DND-41 (cell line): ENCODE measurements around the gene FSTL1.

Source experiments
- ATAC-seq: fragments of 200-7000 bp; cut with Tn5 transposase; 3 replicates; pipeline ENCODE4 v1.9.1; 2021; ENCODE audit warnings: low read depth; ENCODE audit not compliant: insufficient read depth
- DNase-seq: peaks from one replicate; pipeline ENCODE4 v3.0.0-alpha.2; 2020
- H2AFZ ChIP-seq: 2 replicates; pipeline ENCODE4 v1.6.0; 2012; ENCODE audit warnings: low read depth, low read length
- H3K27ac ChIP-seq: 2 replicates; pipeline ENCODE4 v1.5.1; 2012; ENCODE audit warnings: low read length, inconsistent platforms
- H3K27me3 ChIP-seq: fragments of 200-600 bp; sonication (generic); 2 replicates; pipeline ENCODE4 v1.6.0; 2012; ENCODE audit warnings: low read length, mild to moderate bottlenecking, inconsistent platforms; ENCODE audit not compliant: insufficient read depth, poor library complexity
- H3K36me3 ChIP-seq: 2 replicates; pipeline ENCODE4 v1.5.1; 2012; ENCODE audit warnings: low read length, inconsistent platforms; ENCODE audit not compliant: insufficient read depth
- H3K4me1 ChIP-seq: 2 replicates; pipeline ENCODE4 v1.5.1; 2012; ENCODE audit warnings: mild to moderate bottlenecking, low read length; ENCODE audit not compliant: insufficient read depth
- H3K4me2 ChIP-seq: 2 replicates; pipeline ENCODE4 v1.6.0; 2012; ENCODE audit warnings: mild to moderate bottlenecking, moderate library complexity, low read length, inconsistent platforms; ENCODE audit not compliant: insufficient read depth
- H3K4me3 ChIP-seq, 2 experiments: fragments of 200-600 bp in 1 of 2; shearing (Covaris generic) in 1 of 2; 2 replicates each; pipeline ENCODE4 v1.5.1; 2012 to 2016; ENCODE audit warnings: inconsistent platforms in 2 of 2, low read length in 2 of 2, mild to moderate bottlenecking in 2 of 2, low read depth in 1 of 2, moderate library complexity in 1 of 2
- H3K79me2 ChIP-seq: 2 replicates; pipeline ENCODE4 v1.6.0; 2012; ENCODE audit warnings: low read length, inconsistent platforms; ENCODE audit not compliant: insufficient read depth
- H3K9ac ChIP-seq: 2 replicates; pipeline ENCODE4 v1.6.0; 2012; ENCODE audit warnings: low read depth, mild to moderate bottlenecking, inconsistent platforms, low read length, moderate library complexity
- H3K9me3 ChIP-seq: 2 replicates; pipeline ENCODE4 v1.5.1; 2012; ENCODE audit warnings: low read length, moderate library complexity, mild to moderate bottlenecking, inconsistent platforms; ENCODE audit not compliant: insufficient read depth, severe bottlenecking
- H4K20me1 ChIP-seq: 2 replicates; pipeline ENCODE4 v1.6.0; 2012; ENCODE audit warnings: low read length; ENCODE audit not compliant: insufficient read depth
- CTCF ChIP-seq: IDR thresholded peaks from 2 replicates; pipeline ENCODE4 v1.5.1; 2012; ENCODE audit warnings: borderline replicate concordance, low read length, moderate library complexity, mild to moderate bottlenecking; ENCODE audit not compliant: poor library complexity, severe bottlenecking; ENCODE audit errors: extremely low read depth
- EZH2 ChIP-seq: IDR thresholded peaks from 3 replicates; pipeline ENCODE4 v1.6.1; 2012; ENCODE audit warnings: borderline replicate concordance, low read depth, mild to moderate bottlenecking, moderate library complexity, low read length, inconsistent platforms; ENCODE audit not compliant: severe bottlenecking

FSTL1 gene

GRCh38 chr3:120449701-120450599 is 842 bp downstream of the FSTL1 start:
- no peaks in the 10 kb centered on the region for H3K36me3 ChIP-seq
- peaks cover 33% of the 10 kb centered on the region for H3K27me3 ChIP-seq
- H3K4me2 ChIP-seq = peak overlapping the region; percentile 61
- H3K9ac ChIP-seq = peak overlapping the region; percentile 37; the same call in 1 of the 2 replicates
- TF ChIP-seq CTCF (no peak), EZH2 (peak; percentile 63)
- peaks cover 8% of the 10 kb centered on the region; the same call in 1 of the 2 replicates for H3K4me1 ChIP-seq
- H4K20me1 ChIP-seq = no peaks in the 10 kb centered on the region
- no peaks in the 10 kb centered on the region for H3K79me2 ChIP-seq
- H3K9me3 ChIP-seq = no peaks in the 10 kb centered on the region
- H2AFZ ChIP-seq = peak overlapping the region; percentile 49; the same call in 1 of the 2 replicates
- H3K4me3 ChIP-seq = peak overlapping the region; percentile 0 to 49; a peak in 3 of 4 replicates
- no peak overlapping the region for H3K27ac ChIP-seq
- ATAC-seq (peak; percentile 58), DNase-seq (no peak)

- Histone ChIP-seq H3K4me2 (no peak overlapping the region), H3K4me1 (peaks cover 8% of the 10 kb centered on the region; the same call in 1 of the 2 replicates), H4K20me1 (no peaks in the 10 kb centered on the region), H3K79me2 (no peaks in the 10 kb centered on the region), H3K9ac (no peak overlapping the region), H2AFZ (no peak overlapping the region), H3K36me3 (no peaks in the 10 kb centered on the region), H3K27me3 (peaks cover 33% of the 10 kb centered on the region), H3K4me3 (no peak overlapping the region), H3K9me3 (no peaks in the 10 kb centered on the region), H3K27ac (no peak overlapping the region)
- DNase-seq (no peak), ATAC-seq (no peak)
- TF ChIP-seq CTCF = no peak
- no peak for TF ChIP-seq EZH2
These were observed 1.5 kb downstream of the FSTL1 start for GRCh38 chr3:120449251-120449650.

GRCh38 chr3:120448756-120449155 is 2.0 kb downstream of the FSTL1 start:
- Histone ChIP-seq H3K4me2 (no peak overlapping the region), H2AFZ (no peak overlapping the region), H3K79me2 (no peaks in the 10 kb centered on the region), H3K9ac (no peak overlapping the region), H3K9me3 (no peaks in the 10 kb centered on the region), H3K4me1 (peaks cover 8% of the 10 kb centered on the region; the same call in 1 of the 2 replicates), H3K27me3 (peaks cover 33% of the 10 kb centered on the region), H3K4me3 (no peak overlapping the region), H3K36me3 (no peaks in the 10 kb centered on the region), H4K20me1 (no peaks in the 10 kb centered on the region), H3K27ac (no peak overlapping the region)
- DNase-seq (no peak), ATAC-seq (no peak)
- TF ChIP-seq EZH2 (no peak), CTCF (no peak)
